Right hindlimb (tissue), 1 donor: ENCODE results near the gene WDR82.

Source experiments
- DNase-seq: peaks from one replicate; pipeline ENCODE4 v3.0.0-alpha.2; 2018

WDR82 gene

GRCh38 chr3:52250122-52250521, 28.3 kb downstream of the WDR82 start:
- DNase-seq, result no peak

GRCh38 chr3:52249683-52250082, 28.8 kb downstream of the WDR82 start:
- DNase-seq, result no peak

DNA sequence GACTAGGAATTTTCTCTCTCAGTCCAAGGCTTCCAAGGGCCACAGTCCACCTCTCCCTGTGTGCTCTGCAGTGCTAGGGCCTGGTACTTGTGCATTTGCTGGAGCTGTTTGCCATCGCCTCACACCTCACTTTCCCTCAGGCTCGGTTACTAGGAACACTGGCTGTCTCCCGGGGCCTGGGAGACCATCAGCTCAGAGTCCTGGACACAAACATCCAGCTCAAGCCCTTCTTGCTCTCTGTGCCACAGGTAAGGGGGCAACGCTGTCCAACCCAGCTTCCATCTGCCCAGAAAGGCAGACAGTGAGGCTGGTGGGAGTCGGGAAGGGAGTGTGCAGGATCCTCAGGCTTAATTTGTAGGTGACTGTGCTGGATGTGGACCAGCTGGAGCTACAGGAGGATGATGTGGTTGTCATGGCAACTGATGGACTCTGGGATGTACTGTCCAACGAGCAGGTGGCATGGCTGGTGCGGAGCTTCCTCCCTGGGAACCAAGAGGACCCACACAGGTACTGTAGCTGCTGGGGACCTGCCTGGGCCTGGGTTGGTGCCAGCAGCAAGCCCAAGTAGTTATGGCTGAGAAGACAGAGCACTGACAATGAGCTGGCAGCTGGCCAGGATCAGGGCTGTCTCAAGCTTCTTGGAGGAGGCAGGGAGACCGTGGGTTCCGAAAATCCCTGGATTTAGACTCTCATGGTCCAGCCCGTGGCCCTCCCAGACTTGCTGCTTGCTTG, 29.5 kb downstream of the WDR82 start:
- no peak for DNase-seq

DNA sequence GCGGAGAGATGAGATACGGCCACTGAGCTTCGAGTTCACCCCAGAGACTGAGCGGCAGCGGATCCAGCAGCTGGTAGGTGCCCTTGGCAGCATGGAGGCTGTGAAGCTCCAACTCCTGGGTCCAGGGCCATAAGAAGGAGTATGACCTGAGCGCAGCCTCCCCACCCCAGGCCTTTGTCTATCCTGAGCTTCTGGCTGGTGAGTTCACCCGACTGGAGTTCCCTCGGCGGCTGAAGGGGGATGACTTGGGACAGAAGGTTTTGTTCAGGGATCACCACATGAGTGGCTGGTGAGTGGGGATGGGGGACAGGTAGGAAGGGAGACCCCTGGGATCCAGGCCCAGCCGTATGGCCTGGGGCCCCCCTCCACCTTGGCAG, 30.3 kb downstream of the WDR82 start:
- DNase-seq, result no peak

DNA sequence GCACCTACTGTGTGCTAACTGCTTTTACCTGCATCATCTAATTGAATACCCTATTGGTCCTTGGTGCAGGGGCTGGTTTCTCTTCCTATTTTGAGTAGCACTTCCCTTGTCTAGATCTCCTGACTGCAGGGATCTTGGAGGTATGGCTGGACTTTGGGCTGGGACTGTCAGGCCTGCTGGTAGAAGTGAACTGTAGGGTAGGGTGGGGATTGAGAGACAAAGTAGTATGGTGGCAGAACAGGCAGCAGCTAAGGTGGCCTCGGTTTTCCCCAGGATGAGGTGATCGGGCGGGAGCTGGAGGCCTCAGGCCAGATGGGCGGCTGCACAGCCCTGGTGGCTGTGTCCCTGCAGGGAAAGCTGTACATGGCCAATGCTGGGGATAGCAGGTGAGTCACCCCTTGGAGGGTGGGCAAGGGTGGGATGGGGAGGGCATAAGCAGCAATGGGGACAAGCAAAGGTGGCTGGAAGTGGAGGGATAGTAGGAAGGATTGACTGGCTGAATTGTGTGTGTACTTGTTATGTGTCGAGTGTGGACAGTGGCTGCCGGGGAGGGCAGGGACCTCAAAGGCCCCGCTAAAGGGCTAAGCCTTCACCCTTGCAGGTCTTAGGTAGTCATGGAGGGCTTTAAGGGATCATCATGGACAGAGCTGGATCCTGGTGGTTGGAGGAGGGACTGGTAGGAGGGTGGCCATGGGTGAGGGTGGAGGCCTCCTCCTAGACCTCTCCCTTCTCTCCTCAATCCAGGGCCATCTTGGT, 30.9 kb downstream of the WDR82 start:
- DNase-seq, result no peak

DNA sequence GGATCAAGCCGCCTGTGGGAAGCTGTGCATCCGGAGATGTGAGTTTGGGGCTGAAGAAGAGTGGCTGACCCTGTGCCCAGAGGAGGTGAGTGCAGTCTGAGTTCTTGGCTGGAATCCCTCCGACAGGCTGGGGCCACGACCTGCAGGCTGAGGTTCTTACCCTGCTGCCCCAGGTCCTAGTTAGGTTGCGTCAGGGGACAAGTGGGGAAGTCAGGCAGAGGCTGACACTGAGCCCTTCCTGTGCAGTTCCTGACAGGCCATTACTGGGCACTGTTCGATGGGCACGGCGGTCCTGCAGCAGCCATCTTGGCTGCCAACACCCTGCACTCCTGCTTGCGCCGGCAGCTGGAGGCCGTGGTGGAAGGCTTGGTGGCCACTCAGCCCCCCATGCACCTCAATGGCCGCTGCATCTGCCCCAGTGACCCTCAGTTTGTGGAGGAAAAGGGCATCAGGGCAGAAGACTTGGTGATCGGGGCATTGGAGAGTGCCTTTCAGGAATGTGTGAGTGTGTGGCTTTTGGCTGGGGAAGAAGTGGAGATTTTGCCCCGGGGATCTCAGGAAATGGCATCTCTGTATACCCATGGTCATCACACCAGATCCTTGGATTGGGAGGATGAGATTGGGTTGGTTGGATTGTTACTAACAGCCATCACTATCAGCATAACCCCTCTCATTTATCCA, 31.6 kb downstream of the WDR82 start:
- no peak for DNase-seq

GRCh38 chr3:52246264-52246620, 32.2 kb downstream of the WDR82 start:
- no peak for DNase-seq

DNA sequence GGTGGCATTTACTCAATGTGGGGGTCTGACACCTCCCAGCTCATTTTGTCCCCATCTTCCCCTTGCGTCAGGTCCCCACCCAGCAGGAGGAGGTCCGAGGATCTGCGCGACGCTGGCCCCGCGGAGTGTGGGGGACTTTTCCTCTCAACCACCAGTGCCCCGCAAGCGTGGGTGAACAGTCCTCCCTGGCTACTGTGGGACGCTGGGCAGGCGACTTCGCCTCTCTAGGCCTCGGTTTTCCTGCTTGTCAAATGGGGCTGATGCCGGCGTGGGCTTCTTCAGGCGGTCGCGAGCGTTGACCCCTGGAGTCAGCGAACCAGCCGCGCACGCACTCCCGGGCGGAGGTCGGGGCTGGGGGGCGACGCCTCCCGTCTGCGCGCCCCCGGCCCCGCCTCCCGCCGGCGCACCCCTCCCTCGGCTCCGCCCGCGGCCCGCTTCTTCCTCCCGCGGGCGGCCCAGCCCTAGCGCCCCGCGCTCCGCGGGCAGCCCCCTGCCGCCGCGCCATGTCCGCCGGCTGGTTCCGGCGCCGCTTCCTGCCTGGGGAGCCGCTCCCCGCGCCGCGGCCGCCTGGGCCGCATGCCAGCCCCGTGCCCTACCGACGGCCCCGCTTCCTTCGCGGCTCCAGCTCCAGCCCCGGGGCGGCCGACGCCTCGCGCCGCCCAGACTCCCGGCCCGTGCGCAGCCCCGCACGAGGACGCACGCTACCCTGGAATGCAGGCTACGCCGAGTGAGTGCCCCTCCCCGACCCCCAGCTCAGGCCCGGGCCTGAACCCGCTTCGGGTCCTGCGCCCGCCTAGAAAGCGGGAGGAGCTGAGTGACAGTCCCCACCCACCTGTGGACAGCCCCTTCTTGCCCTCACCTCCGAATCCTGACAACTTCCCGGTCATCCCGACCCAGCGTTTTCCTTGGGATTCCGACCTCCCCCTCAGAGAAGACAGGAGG, 32.9 kb downstream of the WDR82 start, which contains the start of gene PPM1M:
PPM1M (plus strand) TSS at position 438 of the 942 bp plus-strand sequence; CDS start at position 504, 66 bp downstream.
- peak; percentile 72 for DNase-seq

- DNase-seq, result no peak
Observed at GRCh38 chr3:52243791-52244628, 34.4 kb downstream of the WDR82 start.

DNA sequence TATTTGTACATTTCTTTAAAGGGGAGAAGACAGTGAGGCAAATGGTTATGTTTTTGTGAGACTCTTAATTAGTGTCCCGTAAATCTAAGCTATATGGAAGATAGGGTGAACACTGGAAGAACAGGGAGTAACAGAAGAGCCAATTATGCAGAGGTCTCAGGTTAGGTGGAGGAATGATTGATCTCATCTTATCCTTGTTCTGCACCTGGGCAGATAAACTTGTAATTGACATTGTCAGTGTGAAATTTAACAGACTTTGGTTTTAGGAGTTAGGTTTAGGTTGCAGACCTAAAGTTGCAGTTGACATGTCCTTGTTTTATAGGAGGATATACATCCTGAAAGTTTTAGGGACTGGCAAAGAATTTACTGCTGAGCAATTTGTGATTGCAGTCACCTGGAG, 36.4 kb downstream of the WDR82 start:
- no peak for DNase-seq

GRCh38 chr3:52240886-52241370, 37.5 kb downstream of the WDR82 start:
- DNase-seq, result no peak

DNA sequence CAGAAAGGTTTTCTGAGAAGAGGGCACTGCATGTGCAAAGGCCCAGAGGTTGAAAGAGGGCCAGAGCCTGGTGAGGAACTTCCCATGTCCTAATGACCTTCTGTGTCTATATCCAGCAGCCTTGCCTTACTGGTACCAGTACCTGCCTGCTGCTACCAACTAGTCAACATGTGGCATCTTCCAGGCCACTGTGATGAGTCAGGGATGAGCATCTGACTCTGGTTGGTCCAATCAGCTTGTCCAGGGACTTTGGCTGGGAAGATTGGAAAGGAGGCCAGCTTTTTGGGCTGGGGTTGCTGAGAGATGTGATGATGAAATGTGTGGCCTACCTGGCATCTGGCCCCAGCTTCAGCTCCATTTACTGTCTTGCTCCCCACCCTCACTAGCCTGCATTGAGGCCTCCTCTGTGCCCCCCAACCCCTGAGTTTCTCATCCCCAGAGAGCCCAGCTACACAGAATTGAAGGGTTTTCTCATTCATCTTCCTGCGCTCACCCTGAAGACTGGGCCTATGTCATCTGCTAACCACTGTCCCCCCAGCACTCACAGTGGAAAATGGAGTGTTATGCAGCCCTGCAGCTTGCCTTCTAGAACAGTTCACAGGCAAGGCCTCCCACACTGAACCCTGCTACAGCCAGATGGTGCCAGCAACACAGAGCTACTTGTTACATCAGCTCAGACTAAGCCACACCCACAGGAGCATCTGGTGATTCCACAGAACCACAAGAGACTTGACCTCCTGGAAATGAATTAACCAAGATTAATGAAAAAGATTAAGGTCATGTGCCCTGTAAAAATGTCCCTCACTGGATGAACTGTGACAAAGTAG, 38.2 kb downstream of the WDR82 start:
- DNase-seq, result no peak

DNA sequence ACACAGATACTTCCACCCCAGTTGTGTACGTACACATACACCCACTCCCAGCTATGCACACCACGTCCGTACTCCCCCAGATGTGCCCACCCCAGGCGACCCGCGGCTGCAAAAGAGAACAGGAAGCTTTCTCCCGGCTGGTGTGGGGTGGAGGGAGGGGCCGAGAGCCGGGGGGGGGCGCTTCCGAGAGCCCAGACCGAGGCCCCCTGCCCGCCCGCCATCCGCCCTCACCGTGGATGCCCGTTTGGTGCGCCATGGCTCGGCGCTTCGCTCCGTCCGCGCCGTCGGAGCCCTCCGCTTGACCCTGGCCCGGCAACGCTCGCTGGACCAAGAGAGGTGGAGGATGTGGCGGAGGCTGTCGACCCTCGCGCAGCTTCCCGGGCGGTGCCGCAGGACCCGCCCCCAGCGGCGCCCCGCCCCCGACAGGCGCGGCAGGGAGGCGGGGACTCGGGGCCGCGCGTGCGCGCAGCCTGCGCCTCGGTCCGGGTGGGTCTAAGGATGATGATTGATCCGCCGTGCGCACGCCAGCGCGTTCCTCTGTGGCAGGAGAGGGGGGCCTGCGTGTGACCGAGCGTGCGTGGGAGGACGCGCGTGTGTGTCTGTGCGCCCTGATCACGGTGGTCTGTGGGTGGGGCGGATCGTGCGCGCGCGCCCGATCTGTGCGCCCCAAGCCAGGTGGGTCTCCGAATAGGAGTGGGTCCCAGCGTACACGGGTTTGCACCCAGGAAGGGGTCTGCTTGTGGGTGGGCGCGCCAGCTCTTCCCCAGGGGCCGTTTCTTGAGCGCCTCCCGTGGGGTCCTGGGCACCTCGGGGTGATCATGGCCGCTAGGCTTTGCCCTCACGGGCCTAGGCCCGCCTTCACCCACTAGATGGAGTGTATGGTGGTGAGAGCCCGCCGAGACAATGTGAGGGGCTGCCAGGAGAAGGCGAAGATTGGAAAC, 39.4 kb downstream of the WDR82 start, which contains the start of gene TWF2:
TWF2 (minus strand) TSS at position 398 of the 941 bp plus-strand sequence; CDS start at position 256, 142 bp downstream.
- peak; percentile 91 for DNase-seq

DNA sequence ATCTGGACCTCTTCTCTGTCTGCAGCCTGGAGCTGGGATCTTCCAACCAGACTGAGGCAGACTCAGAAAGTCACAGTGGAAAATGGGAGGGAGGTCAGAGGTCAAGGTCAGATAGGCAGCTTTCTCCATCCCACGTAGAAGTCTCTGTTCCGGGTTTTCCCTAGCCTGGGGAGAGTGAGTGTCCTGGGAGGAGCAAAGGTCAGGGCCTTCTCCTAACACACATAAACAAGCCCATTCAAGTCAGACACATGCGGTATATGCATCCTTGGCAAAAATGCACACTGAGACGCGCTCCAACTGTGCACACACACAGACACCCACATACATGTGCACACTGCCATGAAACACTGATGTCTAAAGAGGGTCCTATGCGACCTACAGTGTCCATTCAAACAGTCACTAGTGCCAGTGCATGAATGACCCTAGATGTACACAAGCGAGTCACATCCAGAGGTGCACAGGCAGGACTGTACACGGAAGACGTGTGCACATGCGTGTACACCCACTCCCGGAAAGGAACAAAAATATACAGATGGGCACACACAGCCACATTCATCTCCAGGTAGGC, 40.2 kb downstream of the WDR82 start:
- DNase-seq, result no peak

DNA sequence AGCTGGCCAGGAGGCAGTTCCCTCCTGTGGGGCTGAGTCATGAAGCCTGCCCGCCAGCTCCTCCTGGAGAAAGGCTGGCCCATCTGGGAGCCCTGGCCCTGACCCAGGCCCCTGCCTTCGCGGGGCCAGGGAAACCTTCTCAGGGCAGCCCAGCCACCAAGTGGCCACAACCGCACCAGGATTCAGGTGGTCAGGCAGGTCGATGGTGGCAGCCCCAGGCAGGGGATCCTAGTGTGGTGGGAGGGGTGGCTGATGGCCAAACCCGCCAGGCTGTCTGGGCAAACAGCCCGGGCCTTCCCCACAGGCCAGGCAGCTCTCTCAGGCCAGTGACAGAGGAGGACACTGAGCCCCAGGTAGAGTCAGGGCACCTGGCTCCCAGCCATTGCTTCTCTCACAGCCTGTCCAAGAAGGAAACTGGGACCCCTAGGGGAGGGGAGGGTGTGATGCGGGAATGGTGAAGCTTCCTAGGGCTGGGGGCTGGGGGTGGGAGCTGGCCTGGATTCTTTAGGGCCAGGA, 40.7 kb downstream of the WDR82 start:
- peak; percentile 65 for DNase-seq

DNA sequence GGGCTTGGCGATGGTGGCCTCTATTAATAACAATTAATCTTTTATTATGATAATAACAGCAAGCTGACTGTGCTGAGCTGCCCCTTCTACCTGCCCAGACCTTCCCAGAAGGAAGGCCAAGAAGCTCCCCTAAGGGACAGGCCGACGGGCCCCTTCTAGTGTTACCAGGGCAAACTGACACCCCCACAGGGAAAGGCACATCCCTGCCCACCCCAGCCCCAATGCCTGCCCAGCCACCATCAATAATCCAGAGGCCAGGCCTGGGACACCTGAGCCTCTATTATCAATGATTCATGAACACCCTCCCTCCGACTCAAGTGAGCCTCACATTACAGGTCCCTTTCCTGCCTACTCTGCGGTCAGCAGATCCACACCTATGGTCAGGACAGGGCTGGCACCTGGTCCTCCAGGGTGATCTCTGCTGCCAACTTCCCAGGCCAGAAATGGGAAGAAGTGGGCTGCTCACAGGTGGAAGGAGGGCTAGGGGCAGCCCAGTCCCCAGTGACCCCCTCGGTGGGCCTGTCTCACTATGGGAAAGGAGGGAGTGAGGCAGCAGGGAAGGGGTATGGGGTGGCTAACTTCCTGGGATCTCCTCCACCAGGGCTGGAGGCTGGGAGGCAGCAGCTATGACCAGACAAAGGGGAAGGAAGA, 41.3 kb downstream of the WDR82 start:
- no peak for DNase-seq

GRCh38 chr3:52236424-52236886, 42.0 kb downstream of the WDR82 start:
- no peak for DNase-seq
